ENCODE results near the gene SDK2. TPM values are rescaled to one million over a fixed set of nuclear protein-coding genes. Genes with fewer than 3 reads are reported as not detected.

The SDK2 gene
- total RNA-seq, 1 donor from 2014 or later = 11.2 TPM

GRCh38 chr17:73595479-73595878, 48.8 kb downstream of the SDK2 start:
- FAIRE-seq = no peak
- Histone ChIP-seq H3K9ac (ENCODE audit: low read length) (no peak overlapping the region), H4K20me1 (ENCODE audit: insufficient read depth, low read length) (no peaks in the 10 kb centered on the region), H3K9me3 (ENCODE audit: insufficient read depth, low read depth, low read length) (no peaks in the 10 kb centered on the region), H3K27me3 (ENCODE audit: insufficient read depth, low read length) (no peaks in the 10 kb centered on the region), H3K36me3 (ENCODE audit: insufficient read depth, low read length) (no peaks in the 10 kb centered on the region), H3K79me2 (ENCODE audit: insufficient read depth, low read length) (no peaks in the 10 kb centered on the region), H2AFZ (ENCODE audit: low read depth, low read length) (no peak overlapping the region), H3K27ac (ENCODE audit: low read depth, low read length) (no peak overlapping the region), H3K4me1 (ENCODE audit: insufficient read depth, low read length) (no peaks in the 10 kb centered on the region), H3K4me3 (ENCODE audit: insufficient read depth, low read depth, low read length) (no peak overlapping the region), H3K4me2 (ENCODE audit: low read length) (no peak overlapping the region)
- peaks cover 11% of the 10 kb centered on the region for H3K27me3 Mint-ChIP-seq (ENCODE audit: low read depth, unreplicated experiment)
- peaks cover 2% of the 10 kb centered on the region for H3K9me3 Mint-ChIP-seq (ENCODE audit: unreplicated experiment)
- no peak overlapping the region for H3K27ac Mint-ChIP-seq (ENCODE audit: unreplicated experiment)
- TF ChIP-seq CTCF (IDR thresholded peaks at IDR 0.05; ENCODE audit: insufficient read depth, low read depth, low read length) (peak; percentile 12), EZH2 (IDR thresholded peaks at IDR 0.05; ENCODE audit: insufficient read depth, low read length) (no peak)
- H3K36me3 Mint-ChIP-seq (ENCODE audit: low read depth, unreplicated experiment) = peaks cover 8% of the 10 kb centered on the region
- no peak for DNase-seq (ENCODE audit: low read depth)
- H3K4me3 Mint-ChIP-seq (ENCODE audit: unreplicated experiment) = no peak overlapping the region
- no peaks in the 10 kb centered on the region for H3K4me1 Mint-ChIP-seq (ENCODE audit: low read depth, unreplicated experiment)

- Histone ChIP-seq H4K20me1 (ENCODE audit: insufficient read depth, low read length) (no peaks in the 10 kb centered on the region), H3K36me3 (ENCODE audit: insufficient read depth, low read length) (no peaks in the 10 kb centered on the region), H3K27ac (ENCODE audit: low read depth, low read length) (no peak overlapping the region), H3K27me3 (ENCODE audit: insufficient read depth, low read length) (no peaks in the 10 kb centered on the region), H3K9ac (ENCODE audit: low read length) (no peak overlapping the region), H2AFZ (ENCODE audit: low read depth, low read length) (no peak overlapping the region), H3K4me1 (ENCODE audit: insufficient read depth, low read length) (no peaks in the 10 kb centered on the region), H3K4me3 (ENCODE audit: insufficient read depth, low read depth, low read length) (no peak overlapping the region), H3K9me3 (ENCODE audit: insufficient read depth, low read depth, low read length) (no peaks in the 10 kb centered on the region), H3K4me2 (ENCODE audit: low read length) (no peak overlapping the region), H3K79me2 (ENCODE audit: insufficient read depth, low read length) (no peaks in the 10 kb centered on the region)
- Mint-ChIP-seq H3K4me1 (ENCODE audit: low read depth, unreplicated experiment) (no peaks in the 10 kb centered on the region), H3K4me3 (ENCODE audit: unreplicated experiment) (no peak overlapping the region), H3K27me3 (ENCODE audit: low read depth, unreplicated experiment) (peaks cover 15% of the 10 kb centered on the region), H3K27ac (ENCODE audit: unreplicated experiment) (no peak overlapping the region), H3K9me3 (ENCODE audit: unreplicated experiment) (peaks cover 2% of the 10 kb centered on the region), H3K36me3 (ENCODE audit: low read depth, unreplicated experiment) (peaks cover 8% of the 10 kb centered on the region)
- DNase-seq (ENCODE audit: low read depth) (no peak), FAIRE-seq (no peak)
- TF ChIP-seq CTCF (IDR thresholded peaks at IDR 0.05; ENCODE audit: insufficient read depth, low read depth, low read length) (no peak), EZH2 (IDR thresholded peaks at IDR 0.05; ENCODE audit: insufficient read depth, low read length) (no peak)
These were observed 49.2 kb downstream of the SDK2 start for GRCh38 chr17:73595068-73595467.

- H3K4me3 ChIP-seq (ENCODE audit: insufficient read depth, low read depth, low read length) = no peak overlapping the region
- no peak for FAIRE-seq
- H3K79me2 ChIP-seq (ENCODE audit: insufficient read depth, low read length) = no peaks in the 10 kb centered on the region
- H3K9me3 ChIP-seq (ENCODE audit: insufficient read depth, low read depth, low read length) = no peaks in the 10 kb centered on the region
- no peak for DNase-seq (ENCODE audit: low read depth)
- Mint-ChIP-seq H3K9me3 (ENCODE audit: unreplicated experiment) (peaks cover 2% of the 10 kb centered on the region), H3K4me3 (ENCODE audit: unreplicated experiment) (no peak overlapping the region), H3K27ac (ENCODE audit: unreplicated experiment) (no peak overlapping the region), H3K4me1 (ENCODE audit: low read depth, unreplicated experiment) (no peaks in the 10 kb centered on the region), H3K36me3 (ENCODE audit: low read depth, unreplicated experiment) (peaks cover 8% of the 10 kb centered on the region), H3K27me3 (ENCODE audit: low read depth, unreplicated experiment) (peaks cover 18% of the 10 kb centered on the region)
- no peak overlapping the region for H2AFZ ChIP-seq (ENCODE audit: low read depth, low read length)
- no peaks in the 10 kb centered on the region for H3K27me3 ChIP-seq (ENCODE audit: insufficient read depth, low read length)
- H3K27ac ChIP-seq (ENCODE audit: low read depth, low read length) = no peak overlapping the region
- TF ChIP-seq EZH2 (IDR thresholded peaks at IDR 0.05; ENCODE audit: insufficient read depth, low read length) (no peak), CTCF (IDR thresholded peaks at IDR 0.05; ENCODE audit: insufficient read depth, low read depth, low read length) (no peak)
- no peaks in the 10 kb centered on the region for H3K36me3 ChIP-seq (ENCODE audit: insufficient read depth, low read length)
- no peak overlapping the region for H3K9ac ChIP-seq (ENCODE audit: low read length)
- H3K4me1 ChIP-seq (ENCODE audit: insufficient read depth, low read length) = no peaks in the 10 kb centered on the region
- no peaks in the 10 kb centered on the region for H4K20me1 ChIP-seq (ENCODE audit: insufficient read depth, low read length)
- no peak overlapping the region for H3K4me2 ChIP-seq (ENCODE audit: low read length)
These were observed 49.6 kb downstream of the SDK2 start for GRCh38 chr17:73594598-73594997.
